Mammary epithelial cell (primary cell): ENCODE data around the gene CD274.
"Not testable (repeated sequence)": the region's sequence is repeated elsewhere in the genome, so short reads cannot be mapped to it uniquely, and the experiment has no call there.

ENCODE experiments used
- EZH2 ChIP-seq: IDR thresholded peaks from 2 replicates; pipeline ENCODE4 v1.6.1; 2012; ENCODE audit warnings: low read length, inconsistent platforms, borderline replicate concordance
- TF ChIP-seq, protein P1 (sequence below), 2 donors: IDR thresholded peaks in 1 of 2; conservative IDR thresholded peaks in 1 of 2; 2 replicates each; pipeline ENCODE4 v1.5.1; 2011 to 2012; ENCODE audit warnings: inconsistent platforms in 2 of 2, low read length in 2 of 2, mild to moderate bottlenecking in 2 of 2, control low read depth in 1 of 2, low read depth in 1 of 2; ENCODE audit not compliant: insufficient read depth in 1 of 2; ENCODE audit errors: extremely low read depth in 1 of 2

DNA sequence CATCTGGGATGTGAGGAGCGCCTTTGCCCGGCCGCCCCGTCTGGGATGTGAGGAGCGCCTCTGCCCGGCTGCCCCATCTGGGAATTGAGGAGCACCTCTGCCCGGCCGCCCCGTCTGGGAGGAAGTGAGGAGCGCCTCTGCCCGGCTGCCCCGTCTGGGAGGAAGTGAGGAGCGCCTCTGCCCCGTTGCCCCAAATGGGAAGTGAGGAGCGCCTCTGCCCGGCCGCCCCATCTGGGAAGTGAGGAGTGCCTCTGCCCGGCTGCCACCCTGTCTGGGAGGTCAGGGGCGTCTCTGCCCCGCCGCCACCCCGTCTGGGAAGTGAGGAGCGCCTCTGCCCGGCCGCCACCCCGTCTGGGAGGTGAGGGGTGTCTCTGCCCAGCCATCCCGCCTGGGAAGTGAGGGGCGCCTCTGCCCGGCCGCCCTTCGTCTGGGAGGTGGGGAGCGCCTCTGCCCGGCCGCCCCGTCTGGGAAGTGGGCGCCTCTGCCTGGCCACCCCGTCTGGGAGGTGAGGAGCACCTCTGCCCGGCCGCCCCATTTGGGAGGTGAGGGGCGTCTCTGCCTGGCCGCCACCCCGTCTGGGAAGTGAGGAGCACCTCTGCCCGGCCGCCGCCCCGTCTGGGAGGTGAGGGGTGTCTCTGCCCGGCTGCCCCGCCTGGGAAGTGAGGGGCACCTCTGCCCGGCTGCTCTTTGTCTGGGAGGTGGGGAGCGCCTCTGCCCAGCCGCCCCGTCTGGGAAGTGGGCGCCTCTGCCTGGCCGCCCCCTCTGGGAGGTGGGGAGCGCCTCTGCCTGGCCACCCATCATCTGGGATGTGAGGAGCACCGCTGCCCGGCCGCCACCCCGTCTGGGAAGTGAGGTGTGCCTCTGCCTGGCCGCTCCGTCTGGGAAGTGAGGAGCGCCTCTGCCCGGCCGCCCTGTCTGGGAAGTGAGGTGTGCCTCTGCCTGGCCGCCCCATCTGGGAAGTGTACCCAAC, 16.2 kb upstream of the CD274 start:
- TF ChIP-seq, protein P1, sequence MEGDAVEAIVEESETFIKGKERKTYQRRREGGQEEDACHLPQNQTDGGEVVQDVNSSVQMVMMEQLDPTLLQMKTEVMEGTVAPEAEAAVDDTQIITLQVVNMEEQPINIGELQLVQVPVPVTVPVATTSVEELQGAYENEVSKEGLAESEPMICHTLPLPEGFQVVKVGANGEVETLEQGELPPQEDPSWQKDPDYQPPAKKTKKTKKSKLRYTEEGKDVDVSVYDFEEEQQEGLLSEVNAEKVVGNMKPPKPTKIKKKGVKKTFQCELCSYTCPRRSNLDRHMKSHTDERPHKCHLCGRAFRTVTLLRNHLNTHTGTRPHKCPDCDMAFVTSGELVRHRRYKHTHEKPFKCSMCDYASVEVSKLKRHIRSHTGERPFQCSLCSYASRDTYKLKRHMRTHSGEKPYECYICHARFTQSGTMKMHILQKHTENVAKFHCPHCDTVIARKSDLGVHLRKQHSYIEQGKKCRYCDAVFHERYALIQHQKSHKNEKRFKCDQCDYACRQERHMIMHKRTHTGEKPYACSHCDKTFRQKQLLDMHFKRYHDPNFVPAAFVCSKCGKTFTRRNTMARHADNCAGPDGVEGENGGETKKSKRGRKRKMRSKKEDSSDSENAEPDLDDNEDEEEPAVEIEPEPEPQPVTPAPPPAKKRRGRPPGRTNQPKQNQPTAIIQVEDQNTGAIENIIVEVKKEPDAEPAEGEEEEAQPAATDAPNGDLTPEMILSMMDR (conservative IDR thresholded peaks at IDR 0.05 in 1 of 2, IDR thresholded peaks at IDR 0.05 in 1 of 2; ENCODE audit: extremely low read depth in 1 of 2, insufficient read depth in 1 of 2, low read depth in 1 of 2, low read length in 2 of 2): not testable (repeated sequence)
- not testable (repeated sequence) for TF ChIP-seq EZH2
